Measurements from ENCODE around the gene PITX1.
"Not testable (repeated sequence)": the region's sequence is repeated elsewhere in the genome, so short reads cannot be mapped to it uniquely, and the experiment has no call there.

Gene PITX1

DNA sequence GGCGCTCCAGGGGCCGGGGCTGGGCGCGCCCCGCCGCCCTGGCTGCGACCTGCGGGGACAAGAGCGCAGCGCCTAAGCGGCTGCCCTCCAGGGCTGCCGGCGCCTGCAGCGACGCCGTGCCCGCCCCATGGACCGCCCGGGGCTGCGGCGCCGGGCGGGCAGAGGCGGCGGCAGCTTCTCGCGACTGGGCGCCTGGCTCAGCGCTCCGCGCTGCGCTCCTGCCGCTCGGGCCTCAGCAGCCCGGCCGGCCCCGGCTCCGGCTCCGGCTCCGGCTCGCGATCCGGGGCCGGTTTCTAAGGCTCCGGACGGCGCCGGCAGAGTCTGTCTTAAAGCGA, at the start of gene PITX1:
Gene PITX1 (minus strand): TSS at position 328 of the 335 bp plus-strand sequence. CDS start 347 bp downstream, outside the sequence.
- no peak for DNase-seq

DNA sequence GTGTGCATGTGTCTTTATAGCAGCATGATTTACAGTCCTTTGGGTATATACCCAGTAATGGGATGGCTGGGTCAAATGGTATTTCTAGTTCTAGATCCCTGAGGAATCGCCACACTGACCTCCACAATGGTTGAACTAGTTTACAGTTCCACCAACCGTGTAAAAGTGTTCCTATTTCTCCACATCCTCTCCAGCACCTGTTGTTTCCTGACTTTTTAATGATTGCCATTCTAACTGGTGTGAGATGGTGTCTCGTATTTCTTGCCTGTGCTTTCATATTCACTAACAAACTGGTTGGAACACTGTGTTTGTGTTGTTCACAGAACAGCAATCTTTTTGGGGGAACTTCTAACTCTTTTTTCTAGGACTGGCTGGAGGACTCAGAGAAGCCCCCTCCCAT, 49.3 kb upstream of the PITX1 start:
- DNase-seq: not testable (repeated sequence)

DNA sequence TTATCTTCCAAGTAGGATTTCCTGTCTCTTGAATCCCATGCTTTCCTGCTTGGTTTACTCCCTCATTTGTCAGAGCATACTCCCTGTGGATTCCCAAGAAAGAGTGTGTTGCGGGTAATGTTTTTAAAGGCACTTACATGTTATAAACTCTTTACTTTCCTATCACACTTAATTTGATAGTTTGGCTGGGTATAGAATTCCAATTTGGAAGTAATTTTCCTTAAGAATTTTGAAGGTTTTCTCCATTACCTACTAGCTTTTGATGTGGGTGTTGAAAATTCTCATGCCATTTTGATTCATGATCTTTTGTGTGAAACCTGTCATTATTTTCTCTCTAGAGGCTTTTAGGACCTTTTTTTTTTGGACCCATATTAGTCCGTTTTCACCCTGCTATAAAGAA, 47.2 kb upstream of the PITX1 start:
- no peak for DNase-seq

DNA sequence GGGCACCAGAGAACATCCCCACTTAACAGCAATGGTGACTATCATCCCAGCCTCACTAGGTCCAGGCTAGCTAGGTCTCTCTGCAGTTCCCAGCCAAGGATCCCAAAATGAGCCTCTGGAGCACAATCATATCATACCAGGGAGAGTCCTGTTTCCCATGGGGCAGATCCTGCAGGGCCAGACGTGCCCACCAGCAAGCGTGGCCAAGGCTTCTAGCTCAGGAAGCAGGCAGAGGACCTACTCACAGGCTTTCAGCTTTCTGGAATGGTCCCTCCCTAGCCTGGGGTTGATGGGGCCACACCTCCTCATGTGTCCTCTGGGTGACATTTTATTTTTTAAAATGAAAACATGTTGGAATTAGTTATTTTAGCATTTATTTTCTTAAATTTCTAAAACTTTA, 45.7 kb upstream of the PITX1 start:
- no peak for DNase-seq

DNA sequence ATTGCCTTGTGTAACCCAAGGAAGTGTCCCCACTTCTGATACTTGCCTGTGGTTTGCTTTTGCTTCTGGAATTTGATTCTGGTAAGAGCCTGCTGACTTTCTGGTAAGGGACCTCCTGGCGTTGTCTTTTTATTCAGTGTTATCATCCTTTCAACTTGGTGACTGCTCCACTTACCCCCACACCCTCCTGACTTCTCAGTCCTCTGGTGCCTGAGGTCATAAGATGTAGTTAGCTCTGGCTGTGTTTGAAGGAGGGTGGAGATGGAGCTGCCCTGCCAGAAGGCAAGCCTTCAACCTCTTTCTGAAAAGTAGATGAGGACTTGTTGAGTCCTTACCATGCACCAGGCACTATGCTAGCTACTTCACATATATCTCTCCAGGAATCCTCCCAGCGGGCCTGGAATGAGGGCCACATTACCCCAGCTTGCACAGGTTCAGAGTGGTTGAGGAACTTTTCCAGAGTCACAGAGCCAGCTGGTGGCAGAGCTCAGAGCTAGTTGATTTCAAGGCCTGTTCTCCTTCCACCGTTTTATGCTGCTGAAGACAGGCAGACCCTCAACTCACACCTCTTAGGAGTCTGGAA, 45.2 kb upstream of the PITX1 start:
- DNase-seq: no peak

DNA sequence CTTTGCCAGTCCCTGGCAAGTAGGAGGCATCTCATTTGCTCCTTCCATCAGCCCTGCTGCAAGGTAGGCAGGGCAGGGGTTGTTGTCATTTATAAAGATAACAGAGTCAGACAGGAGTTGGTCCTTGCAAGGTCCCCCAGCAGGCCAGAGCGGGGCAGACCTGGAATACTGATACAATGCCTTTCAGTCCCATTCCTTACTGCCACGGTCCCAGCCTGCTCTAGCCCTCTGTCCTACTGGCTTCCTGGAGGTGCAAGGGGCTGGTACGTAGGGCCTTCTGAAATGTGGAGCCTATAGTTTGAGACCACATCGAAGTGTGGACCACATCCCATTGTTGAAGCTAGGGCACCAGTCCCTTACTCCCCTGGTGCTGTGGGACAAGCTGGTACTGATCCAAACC, 42.8 kb upstream of the PITX1 start:
- DNase-seq: no peak

DNA sequence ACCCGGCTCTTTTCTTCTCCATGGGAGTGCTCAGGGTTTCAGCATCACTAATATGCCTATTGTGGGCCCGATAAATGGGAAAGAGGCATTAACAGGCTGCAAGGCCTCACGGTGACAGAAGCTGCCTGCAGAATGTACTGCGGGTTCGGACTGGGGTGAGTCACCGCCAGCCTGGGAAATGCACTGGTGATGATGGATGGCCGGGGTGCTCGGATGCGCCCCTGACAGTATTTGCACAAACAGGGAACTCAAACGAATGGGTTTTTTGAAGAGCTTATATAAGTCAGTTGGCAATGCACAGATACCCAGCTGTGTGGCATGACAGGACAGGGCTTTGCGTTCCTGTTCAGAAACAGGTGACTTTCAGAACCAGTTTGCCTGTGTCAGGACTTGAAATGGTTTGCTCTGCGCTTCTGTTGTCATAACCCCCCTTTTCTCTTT, 42.0 kb upstream of the PITX1 start:
- no peak for DNase-seq

DNA sequence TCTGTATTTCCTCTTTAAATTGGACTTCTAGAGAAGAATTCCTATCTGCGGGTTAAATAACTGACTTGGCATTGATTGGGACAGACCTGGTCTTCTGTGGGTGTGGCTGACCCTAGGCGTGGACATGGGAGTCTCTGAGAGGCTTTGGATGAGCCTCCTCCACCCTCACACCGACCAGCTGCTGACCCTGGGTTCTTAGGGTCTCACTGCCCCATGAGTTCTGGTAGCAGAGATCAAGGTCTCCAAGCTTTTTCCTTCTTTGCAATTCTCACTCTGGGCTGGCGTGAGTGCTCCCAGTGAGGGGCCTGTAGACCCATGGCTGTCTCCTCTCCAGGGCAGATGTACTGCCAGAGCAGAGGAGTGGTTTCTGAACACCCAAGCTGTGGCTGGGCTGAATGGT, 41.6 kb upstream of the PITX1 start:
- no peak for DNase-seq

DNA sequence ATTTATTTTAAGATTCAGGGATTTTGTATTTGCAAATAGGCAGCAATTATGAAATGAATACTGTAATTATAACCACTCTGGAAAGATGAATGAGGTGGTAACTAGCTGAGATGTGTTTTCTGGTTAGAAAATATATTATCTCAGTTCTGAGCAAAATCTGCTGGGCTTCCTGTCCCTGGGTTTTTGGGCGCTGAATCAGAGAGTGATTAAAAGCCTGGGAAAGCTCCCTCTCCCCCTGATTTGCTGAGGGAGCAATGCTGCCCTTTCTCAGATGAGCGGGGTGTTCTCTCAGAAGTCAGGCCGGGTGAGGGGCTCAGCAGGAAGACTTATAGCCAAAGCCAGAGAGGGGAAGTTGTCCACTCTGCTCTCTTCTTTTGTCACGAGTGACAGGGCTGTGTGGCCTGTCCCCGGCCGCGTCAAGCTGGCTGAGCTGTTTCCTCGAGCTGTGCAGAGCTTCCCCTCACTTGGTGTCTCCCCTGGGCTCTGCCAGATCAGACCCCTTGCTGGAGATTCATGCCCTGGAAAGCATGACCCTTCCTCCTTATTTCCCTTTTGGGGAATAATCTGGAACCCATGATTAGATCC, 39.8 kb upstream of the PITX1 start:
- DNase-seq: no peak

DNA sequence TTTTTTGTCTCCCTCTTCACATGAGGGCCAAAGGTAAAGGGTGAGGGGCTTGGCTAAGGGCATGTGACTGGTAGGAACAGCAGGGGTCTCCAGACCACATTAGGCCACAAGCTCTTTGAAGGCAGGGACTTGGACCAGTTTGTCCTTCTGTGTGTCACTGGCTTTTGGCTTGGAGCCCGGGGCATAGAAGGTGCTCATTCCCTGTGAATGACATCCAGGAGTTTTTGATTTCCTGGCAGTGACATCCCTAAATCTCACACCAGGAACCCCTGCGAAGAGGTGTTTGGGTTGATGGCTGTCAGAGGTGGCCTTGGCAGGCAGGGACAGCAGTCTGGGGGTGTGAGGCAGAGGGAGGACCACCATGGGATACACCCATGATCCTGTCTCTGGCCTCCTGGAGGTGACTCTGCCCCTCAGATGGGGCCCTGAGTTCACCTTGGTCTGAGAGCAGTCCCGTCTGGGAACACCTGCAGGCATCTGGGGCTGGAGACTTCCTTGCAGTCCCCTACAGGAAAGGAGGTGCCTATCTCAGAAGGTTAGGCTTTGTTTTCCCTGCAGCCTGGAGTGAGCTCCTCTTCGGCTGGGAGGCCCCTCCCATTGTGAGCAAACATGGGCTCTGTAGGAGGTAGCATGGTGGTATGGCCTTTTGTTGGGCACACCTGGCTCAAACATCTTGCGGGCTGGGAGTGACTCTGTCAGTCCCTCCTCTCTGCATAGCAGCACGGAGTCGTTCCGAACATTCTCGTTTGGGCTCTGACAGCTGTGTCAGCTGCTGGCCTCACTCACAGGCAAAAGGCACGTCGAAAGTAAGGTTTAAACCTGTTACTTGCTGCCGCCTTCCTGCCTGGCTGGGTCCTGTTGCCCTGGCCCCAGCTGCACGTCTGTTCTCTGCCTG, 38.6 kb upstream of the PITX1 start:
- DNase-seq: no peak

DNA sequence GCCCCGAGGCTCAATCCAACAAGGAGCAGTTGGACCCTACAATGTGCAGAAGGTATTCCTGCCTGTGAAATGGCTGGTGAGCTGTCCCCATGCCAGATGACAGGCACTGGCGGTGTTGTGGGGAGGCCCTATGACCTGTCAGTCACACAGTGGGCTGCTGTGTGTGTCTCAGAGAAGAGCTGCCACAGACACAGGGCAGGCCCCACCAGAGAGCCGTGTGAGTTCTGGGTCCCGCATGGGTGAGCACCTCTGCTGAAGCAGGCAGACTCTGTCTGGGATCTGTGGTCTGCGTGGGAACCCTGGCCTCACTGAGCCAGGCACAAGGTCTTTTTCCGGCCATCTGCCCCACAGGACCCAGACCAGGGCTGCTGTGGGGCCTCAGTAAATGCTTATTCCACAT, 37.3 kb upstream of the PITX1 start:
- DNase-seq: no peak

DNA sequence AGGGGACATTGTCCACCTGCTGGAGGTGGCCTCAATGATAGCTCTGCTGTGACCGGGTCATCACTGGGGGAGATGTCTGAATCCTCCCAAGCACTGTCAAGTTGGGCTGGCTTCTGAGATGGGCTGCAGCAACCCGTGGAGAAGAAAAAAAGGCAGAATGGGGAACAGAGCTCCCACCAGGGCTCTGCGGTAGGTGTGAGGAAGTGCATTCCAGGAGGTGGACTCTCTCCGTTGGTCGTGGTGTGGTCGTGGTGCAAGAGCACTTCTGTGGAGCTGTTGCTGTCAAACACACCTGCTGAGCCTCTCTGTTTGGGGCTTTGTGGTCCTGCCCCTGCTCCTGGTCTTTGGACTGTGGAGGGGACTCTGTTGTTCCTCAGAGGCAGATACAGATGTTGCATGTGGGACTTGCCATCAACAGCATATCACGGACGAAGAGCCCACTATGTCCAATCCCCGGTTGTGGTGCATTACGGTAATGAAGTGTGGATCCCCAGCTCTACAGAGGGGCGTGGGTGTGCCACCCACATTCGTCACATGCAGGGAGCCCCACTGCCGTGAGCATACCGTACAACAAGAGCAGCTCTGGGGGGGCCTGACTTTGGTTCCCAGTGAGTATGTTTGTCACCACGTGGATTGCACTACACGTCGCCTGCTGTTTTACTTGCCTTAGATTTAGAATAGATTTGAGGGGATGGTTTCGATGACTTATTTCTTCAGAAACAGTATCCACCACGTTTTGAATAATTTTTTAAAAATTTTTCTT, 36.0 kb upstream of the PITX1 start:
- DNase-seq: no peak

DNA sequence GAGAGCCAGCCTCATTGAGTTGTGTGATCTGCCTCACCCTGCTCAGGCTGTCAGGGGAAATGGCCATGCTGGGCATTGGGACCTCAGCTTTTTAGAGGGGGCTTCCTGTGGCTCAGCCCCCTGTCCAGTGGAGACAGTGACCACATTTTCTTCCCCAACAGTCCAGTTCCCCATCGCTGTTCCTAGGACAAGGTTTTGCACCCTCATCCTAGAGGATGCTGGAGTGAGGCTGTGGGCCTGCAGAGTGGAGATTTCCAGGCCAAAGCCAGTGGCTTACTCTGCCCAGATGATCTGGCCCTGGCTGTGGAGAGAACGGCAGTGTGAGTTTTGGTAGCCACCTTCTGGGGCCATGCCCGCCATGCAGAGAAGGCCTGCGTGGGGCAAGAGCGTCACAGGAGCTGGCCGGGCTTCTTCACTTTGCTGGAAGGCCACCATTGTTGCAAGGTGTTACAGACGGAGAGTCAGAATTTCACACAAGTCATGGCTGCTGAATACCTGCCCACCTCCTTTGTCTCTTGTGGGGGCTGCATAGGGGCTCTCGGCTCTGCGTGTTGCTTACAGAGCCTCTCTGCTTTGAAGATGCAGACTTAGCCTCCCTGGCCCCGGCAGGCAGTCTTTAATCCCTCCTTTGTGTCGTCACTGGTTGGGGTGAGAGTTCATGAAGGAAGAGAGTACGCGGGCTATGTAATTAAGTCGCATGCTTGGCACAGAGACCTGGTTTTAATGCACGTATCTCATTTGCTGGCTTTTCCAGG, 35.2 kb upstream of the PITX1 start:
- no peak for DNase-seq

DNA sequence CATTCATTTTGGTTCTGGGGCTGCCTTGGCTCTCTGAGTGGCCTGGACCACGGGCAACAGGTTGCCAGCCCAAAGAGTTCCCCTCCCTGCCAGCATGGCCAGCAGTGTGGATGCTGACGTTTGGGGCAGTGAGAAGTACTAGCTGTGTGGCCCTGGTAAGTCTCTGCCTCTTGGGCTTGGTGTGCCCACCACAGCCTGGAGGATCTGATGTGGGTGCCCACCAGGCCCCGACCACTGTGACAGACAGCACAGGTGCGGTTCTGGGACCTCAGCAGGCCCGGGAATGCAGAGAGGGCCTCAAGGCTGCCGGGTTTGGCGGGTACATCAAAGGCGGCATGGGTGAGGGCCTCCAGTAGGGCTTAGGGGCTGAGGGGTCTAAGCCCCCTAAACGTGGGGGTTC, 33.6 kb upstream of the PITX1 start:
- DNase-seq: no peak

DNA sequence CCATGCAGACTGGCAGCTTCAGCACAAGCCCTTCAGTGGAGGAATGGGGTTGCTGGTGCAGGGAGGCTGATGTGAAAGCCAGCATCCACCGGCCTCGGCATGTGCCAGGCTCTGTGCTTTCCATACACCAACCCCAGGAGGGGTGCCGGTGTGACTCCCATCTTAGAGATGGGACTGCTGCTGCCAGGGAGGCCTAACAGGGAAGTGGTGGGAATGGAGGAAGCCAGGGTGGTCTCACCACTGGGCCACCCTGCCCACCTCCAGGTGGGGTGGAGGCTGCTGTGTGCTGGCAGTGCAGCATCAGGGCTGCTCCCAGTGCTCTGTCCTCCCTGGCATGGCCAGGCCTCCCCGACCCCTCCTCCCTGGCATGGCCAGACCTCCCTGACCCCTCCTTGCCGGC, 32.8 kb upstream of the PITX1 start:
- DNase-seq: no peak

DNA sequence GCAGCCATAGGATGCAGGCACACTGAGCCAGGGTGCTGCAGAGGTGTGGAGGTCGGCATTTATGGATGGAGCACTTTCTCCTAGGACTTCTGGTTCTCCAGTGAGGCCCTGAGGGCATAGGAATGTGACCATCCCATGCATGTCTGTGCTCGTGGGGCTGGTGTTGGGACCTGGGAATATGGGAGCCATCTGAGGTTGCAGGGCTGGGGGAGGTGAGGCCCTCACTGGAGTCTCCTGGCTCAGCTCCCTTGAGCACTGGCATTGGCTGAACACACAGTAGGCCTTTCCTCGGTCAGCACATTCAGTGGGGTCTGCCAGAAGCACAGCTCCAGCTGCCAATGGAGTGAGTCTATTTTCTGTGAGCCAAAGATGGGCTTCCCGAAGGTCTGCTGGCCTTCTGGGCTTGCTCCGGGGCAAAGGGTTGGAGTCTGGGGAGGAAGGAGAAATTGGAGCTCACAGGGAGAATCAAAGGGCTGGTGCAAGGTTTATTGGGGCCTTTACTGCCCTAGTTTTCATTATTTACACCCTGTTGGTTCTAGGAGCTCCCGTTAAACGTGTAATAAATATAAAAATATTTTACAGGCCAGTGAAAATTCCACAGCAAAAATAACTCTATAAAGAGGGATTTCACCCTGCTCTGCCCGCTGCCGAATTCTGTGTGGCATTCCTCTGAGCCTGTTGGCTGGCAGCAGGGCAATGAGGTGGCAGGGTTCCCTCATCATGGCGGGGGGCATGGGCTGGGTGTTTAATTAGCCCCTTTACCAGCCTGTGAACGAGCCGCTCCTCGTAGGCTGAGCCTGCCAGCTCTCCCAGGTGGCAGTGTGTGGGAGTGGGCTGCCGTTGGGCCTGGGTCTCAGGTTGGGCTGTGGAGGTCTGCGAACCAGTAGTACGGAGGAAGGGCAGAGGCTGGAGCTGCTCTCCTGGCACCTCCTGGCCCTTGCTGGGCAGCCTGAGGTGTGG, 31.6 kb upstream of the PITX1 start:
- DNase-seq: no peak

DNA sequence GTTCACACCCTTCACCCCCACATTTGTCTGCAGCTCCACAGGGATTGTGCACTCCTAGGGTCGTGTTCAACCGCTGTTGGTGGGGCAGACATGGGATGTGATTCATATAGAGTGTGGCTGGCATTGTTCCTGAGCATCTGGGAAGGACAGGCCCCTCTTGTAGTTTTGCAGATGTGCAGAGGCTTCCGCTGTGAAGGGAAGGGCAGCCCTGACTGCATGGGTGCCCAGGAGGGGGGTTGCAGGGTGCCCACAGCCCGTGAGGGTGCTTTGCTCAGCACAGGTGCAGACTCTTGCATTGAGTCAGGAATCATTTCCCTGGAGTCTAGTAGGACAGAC, 30.2 kb upstream of the PITX1 start:
- no peak for DNase-seq

DNA sequence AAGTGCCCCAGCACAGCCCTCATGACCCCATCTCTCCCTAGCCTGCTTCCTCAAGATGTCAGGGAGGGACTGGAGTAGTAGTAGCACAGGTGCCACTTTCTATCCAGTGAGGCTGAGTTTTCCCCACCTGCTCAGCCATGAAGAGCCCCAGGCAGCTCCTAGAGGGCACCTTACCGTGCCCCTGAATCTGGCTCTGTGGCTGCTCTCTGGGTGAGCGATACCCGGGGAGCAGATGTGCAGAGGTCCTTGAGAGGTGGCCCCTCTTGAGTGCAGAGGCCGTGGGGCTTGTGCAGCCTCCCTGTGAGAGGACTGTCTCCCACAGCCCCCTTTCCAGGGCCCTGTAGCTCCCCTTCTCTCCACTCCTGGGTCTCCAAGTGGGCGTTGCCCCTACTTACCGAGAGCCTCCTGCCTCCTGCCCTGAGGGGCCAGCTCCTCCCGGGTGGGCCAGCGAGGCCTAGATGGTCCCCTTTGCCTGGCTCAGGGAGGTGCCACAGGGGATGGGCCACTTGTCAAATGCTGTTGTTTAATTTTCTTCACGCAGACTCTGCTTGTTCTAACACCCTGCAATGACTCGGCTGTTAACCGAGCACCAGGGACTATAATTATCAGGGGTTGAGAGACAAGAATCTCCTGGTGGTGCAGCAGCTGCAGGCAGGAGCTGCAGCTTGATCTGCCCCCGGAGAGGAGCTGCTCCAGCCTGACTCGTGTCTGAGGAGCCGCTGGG, 29.6 kb upstream of the PITX1 start:
- DNase-seq: no peak

DNA sequence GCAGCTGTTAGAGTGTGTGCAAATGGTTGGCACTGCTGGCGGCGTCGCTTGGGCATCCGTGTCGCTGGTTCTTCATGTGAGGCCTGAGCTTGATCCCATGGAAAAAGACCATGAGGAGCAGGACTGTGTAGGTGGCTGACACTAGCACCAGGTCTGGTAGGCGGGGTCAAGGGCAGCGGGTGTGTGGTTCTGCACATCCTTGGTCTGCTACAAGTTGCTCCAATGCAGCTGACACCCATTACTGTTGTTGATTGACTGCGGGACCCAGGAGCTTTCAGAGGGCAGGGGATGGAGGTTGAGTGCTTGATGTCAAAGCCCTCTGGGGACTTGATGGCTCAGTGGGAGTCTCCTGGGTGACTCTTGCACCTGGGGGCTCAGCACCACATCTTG, 29.0 kb upstream of the PITX1 start:
- DNase-seq: no peak

DNA sequence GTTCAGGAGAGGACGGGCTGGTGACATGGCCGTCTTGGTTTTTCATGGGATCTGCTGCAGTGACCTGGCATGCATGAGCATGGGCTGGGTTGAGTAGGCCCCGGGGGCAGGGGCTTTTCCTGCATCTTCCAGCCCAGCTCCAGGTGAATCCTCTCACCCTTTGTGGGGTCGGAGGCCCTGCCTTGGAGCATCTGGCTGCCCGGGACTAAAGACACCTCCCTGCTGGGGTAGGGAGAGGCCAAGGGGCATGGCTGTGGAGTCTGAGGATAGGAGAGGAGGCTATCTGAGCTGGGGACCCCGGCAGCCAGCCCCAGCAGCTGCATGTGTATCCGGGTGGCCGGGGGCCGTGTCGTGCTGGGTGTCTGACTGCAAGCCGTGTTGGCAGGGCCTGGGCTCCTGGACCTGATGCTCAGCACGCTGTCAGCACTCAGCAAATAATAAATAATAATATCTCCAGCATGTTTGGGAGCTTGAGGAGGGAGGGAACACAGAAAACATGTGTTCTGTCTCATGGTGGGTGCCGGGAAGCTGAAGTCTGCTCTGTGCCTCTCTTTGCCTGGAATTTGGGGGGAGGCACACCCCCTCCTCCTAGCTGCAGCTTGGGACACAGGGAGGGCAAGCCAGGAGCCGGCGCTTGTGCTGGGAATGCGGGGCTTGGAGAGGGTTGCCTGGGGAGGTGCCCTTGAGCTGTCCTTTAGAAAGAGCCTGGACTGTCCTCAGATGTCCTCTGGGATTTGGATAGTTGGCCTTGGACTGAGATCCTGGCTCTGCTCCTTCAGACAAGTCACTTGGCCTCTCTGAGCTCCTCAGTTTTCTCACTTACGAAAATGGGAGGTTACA, 28.4 kb upstream of the PITX1 start:
- no peak for DNase-seq
